Calu3 (cell line): ENCODE results near the gene PRR5. TPM values are rescaled to one million over a fixed set of nuclear protein-coding genes. Genes with fewer than 3 reads are reported as not detected.

Experiments
- BruUV-seq: library from RNA; stranded (reverse); fragments of 400-500 nt; replicated peaks from 2 replicates; lab custom pipeline; 2021; lab: Mats Ljungman, UMichigan
- CTCF ChIA-PET: fragments of 300-600 bp; sonication (Branson Sonifier 250); formaldehyde crosslinking; loops from one replicate; lab custom pipeline; 2022; ENCODE audit warnings: antibody characterized with exemption; lab: Charles Lee
- DNase-seq: peaks from one replicate; pipeline ENCODE4 v3.0.0; 2022
- H3K27ac Mint-ChIP-seq: one replicate; pipeline ENCODE4 v1.8.0; 2022; ENCODE audit warnings: mixed read lengths; ENCODE audit not compliant: unreplicated experiment
- H3K27me3 Mint-ChIP-seq: one replicate; pipeline ENCODE4 v1.8.0; 2022; ENCODE audit warnings: mixed read lengths; ENCODE audit not compliant: unreplicated experiment
- H3K36me3 Mint-ChIP-seq: one replicate; pipeline ENCODE4 v1.8.0; 2022; ENCODE audit warnings: mild to moderate bottlenecking, moderate library complexity, mixed read lengths; ENCODE audit not compliant: insufficient read depth, unreplicated experiment
- H3K4me1 Mint-ChIP-seq: one replicate; pipeline ENCODE4 v1.8.0; 2022; ENCODE audit warnings: mild to moderate bottlenecking, low read depth, mixed read lengths; ENCODE audit not compliant: unreplicated experiment
- H3K4me3 Mint-ChIP-seq: one replicate; pipeline ENCODE4 v1.8.0; 2022; ENCODE audit warnings: mild to moderate bottlenecking, low read depth, moderate library complexity, mixed read lengths; ENCODE audit not compliant: unreplicated experiment
- H3K9me3 Mint-ChIP-seq: one replicate; pipeline ENCODE4 v1.8.0; 2022; ENCODE audit warnings: low read depth, mixed read lengths; ENCODE audit not compliant: unreplicated experiment
- CTCF ChIP-seq: fragments of 200-600 bp; IDR thresholded peaks from one replicate; pipeline ENCODE4 v1.8.0; 2022; ENCODE audit warnings: antibody characterized with exemption; ENCODE audit not compliant: unreplicated experiment
- intact Hi-C: fragments of 100-400 bp; cut with micrococcal nuclease; formaldehyde crosslinking; loops from one replicate; pipeline ENCODE4 v1.10.0; 2022; ENCODE audit not compliant: unreplicated experiment
- total RNA-seq: library from RNA; stranded (reverse); gene quantifications from 2 replicates; pipeline ENCODE4 v1.2.3, GENCODE V29; 2022

Gene PRR5
- total RNA-seq, 1 experiment from 2014 or later, result 12.5 TPM

- no peak for DNase-seq
- no peak overlapping the region for H3K4me3 Mint-ChIP-seq
- CTCF ChIA-PET, result no interaction called here
- H3K36me3 Mint-ChIP-seq, result no peaks in the 10 kb centered on the region
- no peaks in the 10 kb centered on the region for H3K27me3 Mint-ChIP-seq
- no peak overlapping the region for H3K27ac Mint-ChIP-seq
- no peaks in the 10 kb centered on the region for H3K4me1 Mint-ChIP-seq
- H3K9me3 Mint-ChIP-seq, result no peaks in the 10 kb centered on the region
- intact Hi-C loops, result no loop called here
- no peak for TF ChIP-seq CTCF
- no TSS peak for BruUV-seq
Observed at GRCh38 chr22:44719586-44720368, 17.8 kb downstream of the PRR5 start.

- Mint-ChIP-seq H3K27me3 (no peaks in the 10 kb centered on the region), H3K4me3 (no peak overlapping the region), H3K27ac (no peak overlapping the region), H3K9me3 (no peaks in the 10 kb centered on the region), H3K36me3 (no peaks in the 10 kb centered on the region), H3K4me1 (no peaks in the 10 kb centered on the region)
- no peak for TF ChIP-seq CTCF
- intact Hi-C loops, result no loop called here
- CTCF ChIA-PET, result interaction anchor here (0.6 kb wide), 1 partner anchor 31 kb away, joined by 4 read pairs; the partner anchor contains the start of gene ARHGAP8
- no peak for DNase-seq
- BruUV-seq, result no TSS peak
Observed at GRCh38 chr22:44721213-44721612, 19.2 kb downstream of the PRR5 start.

GRCh38 chr22:44722611-44723010 is 20.6 kb downstream of the PRR5 start:
- Mint-ChIP-seq H3K27ac (no peak overlapping the region), H3K27me3 (no peaks in the 10 kb centered on the region)
- CTCF ChIA-PET, result no interaction called here

GRCh38 chr22:44723801-44724200 is 21.8 kb downstream of the PRR5 start:
- intact Hi-C loops, result no loop called here
- CTCF ChIA-PET, result interaction anchor here (0.7 kb wide), 1 partner anchor 1296 kb away, joined by 3 read pairs; no protein-coding TSS in a partner anchor
- H3K9me3 Mint-ChIP-seq, result no peaks in the 10 kb centered on the region
- H3K36me3 Mint-ChIP-seq, result no peaks in the 10 kb centered on the region
- TF ChIP-seq CTCF, result no peak
- no TSS peak for BruUV-seq
- H3K27ac Mint-ChIP-seq, result no peak overlapping the region
- no peak overlapping the region for H3K4me3 Mint-ChIP-seq
- H3K4me1 Mint-ChIP-seq, result no peaks in the 10 kb centered on the region
- DNase-seq, result no peak
- no peaks in the 10 kb centered on the region for H3K27me3 Mint-ChIP-seq

More at GRCh38 chr22:44722611-44723010, 20.6 kb downstream of the PRR5 start:
- H3K36me3 Mint-ChIP-seq, result no peaks in the 10 kb centered on the region
- H3K4me1 Mint-ChIP-seq, result no peaks in the 10 kb centered on the region
- intact Hi-C loops, result no loop called here
- no peak overlapping the region for H3K4me3 Mint-ChIP-seq
- no peak for DNase-seq
- H3K9me3 Mint-ChIP-seq, result no peaks in the 10 kb centered on the region
- TF ChIP-seq CTCF, result no peak
- BruUV-seq, result no TSS peak
